ENCODE results near the gene RHBDD3.

Gene RHBDD3

GRCh38 chr22:29269731-29270474 is 2.1 kb upstream of the RHBDD3 start:
- no peak for DNase-seq (ENCODE audit: low read depth, low spot score)

- DNase-seq (ENCODE audit: low read depth, low spot score) = no peak
These were observed 1.4 kb upstream of the RHBDD3 start for GRCh38 chr22:29269230-29269604.

GRCh38 chr22:29268511-29269229 is 889 bp upstream of the RHBDD3 start:
- peak; percentile 64 for DNase-seq (ENCODE audit: low read depth, low spot score)

- DNase-seq (ENCODE audit: low read depth, low spot score) = no peak
These were observed 321 bp downstream of the RHBDD3 start for GRCh38 chr22:29267462-29267857.

- DNase-seq (ENCODE audit: low read depth, low spot score) = no peak
These were observed 968 bp downstream of the RHBDD3 start for GRCh38 chr22:29266564-29267461.

GRCh38 chr22:29265929-29266328 is 1.9 kb downstream of the RHBDD3 start:
- DNase-seq (ENCODE audit: low read depth, low spot score) = no peak

GRCh38 chr22:29265305-29265704 is 2.5 kb downstream of the RHBDD3 start:
- DNase-seq (ENCODE audit: low read depth, low spot score) = no peak

- no peak for DNase-seq (ENCODE audit: low read depth, low spot score)
These were observed 3.9 kb downstream of the RHBDD3 start for GRCh38 chr22:29263791-29264276.

- no peak for DNase-seq (ENCODE audit: low read depth, low spot score)
These were observed 7.0 kb downstream of the RHBDD3 start for GRCh38 chr22:29260601-29261315.

- DNase-seq (ENCODE audit: low read depth, low spot score) = no peak
These were observed 7.7 kb downstream of the RHBDD3 start for GRCh38 chr22:29260031-29260560.

GRCh38 chr22:29259253-29259899 is 8.4 kb downstream of the RHBDD3 start:
- DNase-seq (ENCODE audit: low read depth, low spot score) = no peak

GRCh38 chr22:29258407-29259252 is 9.2 kb downstream of the RHBDD3 start:
- no peak for DNase-seq (ENCODE audit: low read depth, low spot score)

GRCh38 chr22:29257751-29258181 is 10.0 kb downstream of the RHBDD3 start:
- no peak for DNase-seq (ENCODE audit: low read depth, low spot score)

- DNase-seq (ENCODE audit: low read depth, low spot score) = no peak
These were observed 11.0 kb downstream of the RHBDD3 start for GRCh38 chr22:29256606-29257325.

- no peak for DNase-seq (ENCODE audit: low read depth, low spot score)
These were observed 12.6 kb downstream of the RHBDD3 start for GRCh38 chr22:29255064-29255621.

- DNase-seq (ENCODE audit: low read depth, low spot score) = no peak
These were observed 13.5 kb downstream of the RHBDD3 start for GRCh38 chr22:29254286-29254660.

GRCh38 chr22:29253561-29254285 is 14.1 kb downstream of the RHBDD3 start:
- DNase-seq (ENCODE audit: low read depth, low spot score) = no peak
